ENCODE data around the gene MKLN1.
"Not testable (repeated sequence)": the region's sequence is repeated elsewhere in the genome, so short reads cannot be mapped to it uniquely, and the experiment has no call there.

Gene MKLN1

DNA sequence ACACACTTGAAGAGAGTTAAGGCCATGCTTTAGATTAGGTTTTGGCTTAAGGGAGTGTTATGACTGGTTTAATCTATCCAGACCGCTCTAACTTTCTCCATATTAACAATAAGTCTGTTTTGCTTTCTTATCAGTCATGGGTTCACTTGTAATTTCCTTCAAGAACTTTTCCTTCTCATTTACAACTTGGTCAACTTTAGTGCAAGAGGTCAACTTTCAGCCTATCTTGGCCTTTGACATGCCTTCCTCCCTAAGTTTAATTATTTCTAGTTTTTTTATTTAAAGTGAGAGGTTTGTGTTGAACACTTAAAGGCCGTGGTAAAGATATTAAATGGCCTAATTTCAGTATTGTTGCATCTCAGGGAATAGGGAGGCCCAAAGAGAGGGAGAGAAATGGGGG lies 75.6 kb downstream of the MKLN1 start:
- DNase-seq = no peak

GRCh38 chr7:131404226-131404911 lies 76.7 kb downstream of the MKLN1 start:
- DNase-seq = no peak

DNA sequence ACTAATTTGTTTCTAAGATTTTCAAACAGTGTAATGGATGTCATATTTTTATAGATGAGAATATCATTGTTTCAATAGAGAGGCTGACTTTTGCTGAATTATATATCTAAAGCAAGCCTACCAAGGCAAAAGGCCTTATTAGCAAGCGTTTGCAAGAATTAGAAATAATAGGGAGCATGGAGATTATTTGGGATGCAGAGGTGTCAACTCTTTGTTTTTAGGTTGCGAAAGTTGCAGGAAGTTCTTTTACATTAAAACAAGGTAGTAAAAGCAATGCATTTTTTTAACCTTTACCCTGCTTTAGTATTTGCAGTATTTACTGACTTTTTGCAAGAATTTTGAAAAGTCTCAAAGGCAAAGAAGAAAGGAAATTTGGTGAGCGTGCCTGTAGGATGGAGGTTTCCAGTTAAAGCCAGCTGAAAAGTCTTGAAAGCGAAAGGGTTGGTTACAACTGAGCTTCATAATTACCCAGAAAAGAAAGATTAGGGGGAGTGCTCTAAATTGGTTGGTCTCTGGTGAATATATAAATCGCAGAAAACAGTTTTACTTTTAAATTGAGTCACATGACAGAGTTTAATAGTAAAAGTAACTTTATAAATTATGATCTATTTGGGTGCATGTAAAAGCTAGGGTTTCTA lies 81.6 kb downstream of the MKLN1 start:
- no peak for DNase-seq

DNA sequence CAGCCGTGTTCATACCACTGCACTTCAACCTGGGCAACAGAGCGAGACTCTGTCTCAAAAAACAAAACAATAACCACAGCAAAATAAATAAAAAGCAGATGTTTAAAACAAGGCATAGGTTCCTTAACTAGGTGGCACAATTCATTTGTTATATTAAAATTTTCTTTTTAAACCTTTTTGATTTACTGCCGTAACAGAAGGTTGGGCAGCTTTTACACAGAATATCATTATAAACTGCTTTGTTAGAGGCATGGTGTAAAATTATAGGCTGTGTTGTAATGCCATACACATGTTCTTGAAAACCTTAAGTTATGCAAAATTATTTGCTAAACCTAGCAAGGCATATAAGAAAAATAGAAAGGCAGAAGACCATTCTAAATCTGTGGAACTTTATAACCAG lies 84.4 kb downstream of the MKLN1 start:
- no peak for DNase-seq

DNA sequence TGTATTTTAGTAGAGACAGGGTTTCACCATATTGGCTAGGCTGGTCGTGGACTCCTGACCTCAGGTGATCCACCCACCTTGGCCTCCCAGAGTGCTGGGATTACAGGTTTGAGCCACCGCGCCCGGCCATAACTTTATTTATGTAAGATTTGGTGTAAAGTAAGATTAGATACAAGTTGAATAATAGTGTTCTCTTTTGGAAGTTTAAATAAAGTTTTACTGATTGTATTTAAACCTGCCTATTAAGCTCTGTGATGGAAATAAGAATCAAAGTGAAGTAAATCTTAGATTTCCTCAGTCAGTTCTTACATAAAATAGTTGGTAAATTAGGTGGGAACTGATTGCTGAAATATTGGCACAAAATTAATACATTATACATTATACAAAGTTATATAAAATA lies 86.0 kb downstream of the MKLN1 start:
- DNase-seq = no peak

DNA sequence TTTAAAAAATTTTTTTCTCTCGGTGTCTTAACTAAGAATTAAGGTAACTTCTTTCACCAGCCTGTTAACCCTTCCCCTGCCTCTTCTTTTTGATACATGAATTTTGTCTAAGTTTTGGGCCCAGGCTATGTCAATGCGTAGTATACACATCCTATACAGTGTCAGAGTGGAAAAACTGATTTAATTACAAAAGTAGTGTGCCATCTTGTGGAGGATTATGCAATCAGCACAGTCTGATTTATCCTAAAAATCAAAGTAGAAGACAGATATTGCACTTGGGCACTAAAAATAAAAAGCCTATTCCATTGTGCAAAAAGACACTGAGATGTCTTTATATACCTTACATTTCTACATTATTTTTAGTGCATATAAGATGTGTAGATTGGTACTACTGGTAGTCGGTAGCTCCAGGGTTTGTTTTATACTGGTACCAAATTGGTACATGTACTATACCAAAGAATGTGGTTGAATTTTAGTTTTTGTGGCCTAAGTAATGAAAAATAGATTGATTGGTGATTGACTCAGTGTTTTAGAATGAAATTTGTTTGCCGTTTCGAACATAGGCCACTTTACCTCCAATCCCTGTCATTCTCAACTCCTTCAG lies 96.6 kb downstream of the MKLN1 start:
- DNase-seq = no peak

DNA sequence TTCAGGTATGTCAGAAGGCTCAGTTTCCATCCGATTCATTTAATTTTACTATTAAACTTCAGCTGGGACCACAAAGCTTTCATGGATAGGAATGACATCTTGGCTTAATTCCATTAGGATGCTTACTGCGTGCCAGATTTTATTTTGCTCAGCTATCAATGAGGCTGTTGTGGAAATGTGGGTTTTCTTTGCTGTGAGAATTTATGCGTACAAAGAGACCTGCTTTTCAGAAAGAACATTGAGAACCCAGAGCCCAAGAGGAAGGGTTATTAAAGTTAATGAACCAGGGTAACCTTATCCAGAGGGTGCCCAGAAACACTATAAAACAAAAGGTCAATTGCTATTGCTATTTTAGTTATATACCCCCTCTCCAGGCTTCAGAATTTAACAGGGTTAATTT lies 98.3 kb downstream of the MKLN1 start:
- no peak for DNase-seq

DNA sequence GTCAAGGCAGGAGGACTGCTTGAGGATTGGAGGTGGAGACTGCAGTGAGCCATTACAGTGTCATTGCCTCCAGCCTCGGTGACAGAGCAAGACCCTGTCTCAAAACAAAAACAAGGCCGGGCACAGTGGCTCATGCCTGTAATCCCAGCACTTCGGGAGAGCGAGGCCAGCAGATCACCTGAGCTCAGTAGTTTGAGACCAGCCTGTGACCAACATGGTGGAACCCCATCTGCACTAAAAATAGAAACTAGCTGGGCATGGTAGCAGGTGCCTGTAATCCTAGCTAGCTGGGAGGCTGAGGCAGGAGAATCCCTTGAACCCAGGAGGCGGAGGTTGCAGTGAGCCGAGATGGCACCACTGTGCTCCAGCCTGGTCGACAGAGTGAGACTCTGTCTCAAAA lies 103.2 kb downstream of the MKLN1 start:
- not testable (repeated sequence) for DNase-seq

- DNase-seq = no peak
Measured at GRCh38 chr7:131431289-131431688, 103.6 kb downstream of the MKLN1 start.

- DNase-seq = no peak
Measured at GRCh38 chr7:131431756-131432155, 104.1 kb downstream of the MKLN1 start.

- DNase-seq = no peak
Measured at GRCh38 chr7:131436384-131436783, 108.7 kb downstream of the MKLN1 start.

DNA sequence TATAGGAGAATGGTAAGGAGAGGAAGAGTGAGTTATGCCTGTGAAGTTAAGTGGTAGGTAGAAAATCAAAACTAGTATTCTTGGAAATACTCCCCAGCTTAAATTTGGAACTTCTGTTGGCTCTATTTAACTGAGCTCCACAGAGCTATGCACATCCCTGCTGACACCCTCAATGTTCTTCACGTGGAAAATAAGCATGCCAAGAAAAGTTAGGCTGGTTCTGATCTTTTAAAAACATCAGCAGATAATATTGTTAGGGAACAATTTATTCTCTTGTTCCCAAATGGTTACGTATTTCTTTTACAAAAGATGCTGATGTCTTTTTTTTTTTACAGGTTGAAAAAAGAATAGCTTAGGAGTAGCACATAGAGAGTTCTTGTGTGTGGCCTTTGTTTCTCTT lies 111.3 kb downstream of the MKLN1 start:
- DNase-seq = no peak

GRCh38 chr7:131443496-131443895 lies 115.8 kb downstream of the MKLN1 start:
- no peak for DNase-seq

DNA sequence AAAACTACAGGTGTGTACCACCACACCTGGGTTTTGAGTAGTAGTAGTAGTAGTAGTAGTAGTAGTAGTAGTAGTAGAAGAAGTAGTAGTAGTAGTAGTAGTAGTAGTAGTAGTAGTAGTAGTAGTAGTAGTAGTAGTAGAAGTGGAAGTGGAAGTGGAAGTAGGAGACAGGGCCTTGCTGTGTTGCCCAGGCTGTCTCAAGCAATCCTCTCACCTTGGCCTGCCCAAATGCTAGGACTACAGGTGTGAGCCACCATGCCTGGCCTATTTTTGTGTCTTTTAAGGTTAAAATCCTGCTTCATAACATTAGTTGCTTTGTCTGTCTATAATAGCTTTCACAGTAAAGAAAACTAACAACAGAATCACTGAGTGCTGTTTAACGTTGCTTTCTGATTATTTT lies 117.0 kb downstream of the MKLN1 start:
- DNase-seq = no peak

DNA sequence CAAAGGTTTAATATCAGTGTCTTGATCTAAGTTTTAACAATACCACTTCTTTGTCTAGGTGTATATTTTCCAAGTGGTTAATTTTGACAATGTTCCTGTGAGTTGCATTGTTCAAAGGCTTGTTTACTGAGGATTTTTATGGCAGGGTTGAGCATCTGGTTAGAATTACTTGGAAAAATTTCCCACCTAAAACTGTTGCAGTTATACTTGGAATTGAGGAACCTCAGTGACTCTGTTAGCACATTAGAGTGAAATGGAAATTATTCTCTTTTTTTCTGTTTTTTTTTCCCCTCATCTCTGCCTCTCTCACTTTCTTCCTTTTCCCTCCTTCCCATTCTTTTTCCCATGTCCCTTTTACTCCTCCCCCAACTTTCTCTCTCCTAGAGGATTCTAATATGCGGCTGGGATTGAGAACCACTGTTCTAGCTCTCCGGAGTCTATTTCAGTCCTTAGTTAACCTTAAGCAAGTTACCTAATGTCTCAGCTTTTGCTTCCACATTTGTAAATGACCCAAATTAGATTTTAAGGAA lies 121.8 kb downstream of the MKLN1 start:
- no peak for DNase-seq

- DNase-seq = no peak
Measured at GRCh38 chr7:131454498-131454897, 126.8 kb downstream of the MKLN1 start.

DNA sequence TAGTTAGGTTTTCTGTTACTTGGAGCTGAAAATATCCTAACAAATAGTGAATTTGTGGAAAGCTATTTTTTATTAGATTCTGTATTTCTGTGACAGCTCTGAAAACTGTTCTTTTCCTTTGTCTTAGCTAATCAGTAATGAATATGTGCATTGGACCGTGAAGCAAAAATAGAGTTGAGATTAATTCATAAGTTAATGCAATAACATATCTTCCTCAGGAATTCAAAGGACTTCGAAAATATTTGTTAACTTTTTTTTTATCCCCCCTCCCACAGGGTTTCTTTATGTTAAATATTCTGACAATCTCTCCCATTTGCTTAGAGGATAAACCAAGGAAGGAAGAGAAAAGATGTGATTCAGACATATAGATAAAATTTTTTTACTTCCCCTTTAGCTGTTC lies 127.3 kb downstream of the MKLN1 start:
- DNase-seq = no peak

DNA sequence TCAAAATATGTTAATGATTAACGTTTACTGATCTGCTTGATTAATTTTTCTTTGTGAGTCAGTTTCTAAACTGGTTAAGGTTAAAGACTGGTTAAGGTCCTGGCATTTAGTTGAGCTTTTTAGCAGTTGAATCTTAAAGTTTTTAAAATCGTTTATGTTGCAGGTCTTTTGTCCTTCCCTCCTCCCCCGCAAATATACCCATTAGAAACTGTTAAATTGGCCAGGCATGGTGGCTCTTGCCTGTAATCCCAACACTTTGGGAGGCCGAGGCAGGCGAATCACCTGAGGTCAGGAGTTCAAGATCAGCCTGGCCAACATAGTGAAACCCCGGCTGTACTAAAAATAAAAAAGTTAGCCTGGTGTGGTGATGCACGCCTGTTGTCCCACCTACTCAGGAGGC lies 127.9 kb downstream of the MKLN1 start:
- no peak for DNase-seq

- no peak for DNase-seq
Measured at GRCh38 chr7:131456338-131456737, 128.7 kb downstream of the MKLN1 start.

- no peak for DNase-seq
Measured at GRCh38 chr7:131459256-131459655, 131.6 kb downstream of the MKLN1 start.

DNA sequence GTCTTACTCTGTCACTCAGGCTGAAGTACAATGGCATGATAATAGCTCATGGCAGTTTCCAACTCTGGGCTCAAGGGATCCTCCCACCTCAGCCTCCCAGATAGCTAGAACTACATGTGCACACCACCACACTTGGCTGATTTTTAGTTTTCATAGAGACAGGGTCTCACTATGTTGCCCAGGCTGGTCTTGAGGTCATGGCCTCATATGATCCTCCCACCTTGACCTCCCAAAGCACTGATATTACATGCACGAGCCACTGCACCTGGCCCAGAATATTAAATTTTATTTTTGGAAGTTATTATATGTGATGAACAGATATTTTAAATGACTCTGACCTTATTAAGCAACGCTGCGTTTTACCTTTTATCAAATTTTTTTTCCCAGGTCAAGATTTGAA lies 134.4 kb downstream of the MKLN1 start:
- DNase-seq = no peak

GRCh38 chr7:131462715-131463114 lies 135.0 kb downstream of the MKLN1 start:
- DNase-seq = not testable (repeated sequence)

GRCh38 chr7:131466735-131467365 lies 139.2 kb downstream of the MKLN1 start:
- no peak for DNase-seq

GRCh38 chr7:131467788-131468187 lies 140.1 kb downstream of the MKLN1 start:
- no peak for DNase-seq

All from left hindlimb (tissue), 1 donor.